NCI-H1694 (cell line): Measurements from ENCODE around the gene PRPH2.
A peak's percentile ranks its signal among the peaks of the same experiment; 100 is the strongest.
"Not testable (repeated sequence)": the region's sequence is repeated elsewhere in the genome, so short reads cannot be mapped to it uniquely, and the experiment has no call there.

Source experiments
- DNase-seq: peaks from one replicate; lab custom pipeline; 2025; lab: John Stamatoyannopoulos, UW

The PRPH2 gene

GRCh38 chr6:42742116-42742894 is 19.9 kb upstream of the PRPH2 start:
- peak; percentile 97 for DNase-seq

- DNase-seq: no peak
Measured at GRCh38 chr6:42740725-42741124, 18.3 kb upstream of the PRPH2 start.

- no peak for DNase-seq
Measured at GRCh38 chr6:42735976-42736375, 13.6 kb upstream of the PRPH2 start.

GRCh38 chr6:42733867-42734481 is 11.6 kb upstream of the PRPH2 start:
- not testable (repeated sequence) for DNase-seq

- DNase-seq: no peak
Measured at GRCh38 chr6:42729731-42730130, 7.3 kb upstream of the PRPH2 start.

GRCh38 chr6:42727627-42728026 is 5.2 kb upstream of the PRPH2 start:
- no peak for DNase-seq

- no peak for DNase-seq
Measured at GRCh38 chr6:42727087-42727611, 4.8 kb upstream of the PRPH2 start.

GRCh38 chr6:42726485-42727086 is 4.2 kb upstream of the PRPH2 start:
- peak; percentile 64 for DNase-seq

GRCh38 chr6:42726026-42726425 is 3.6 kb upstream of the PRPH2 start:
- DNase-seq: no peak

GRCh38 chr6:42724825-42725224 is 2.4 kb upstream of the PRPH2 start:
- DNase-seq: no peak

- DNase-seq: no peak
Measured at GRCh38 chr6:42720739-42721138, 1.7 kb downstream of the PRPH2 start.

- no peak for DNase-seq
Measured at GRCh38 chr6:42715871-42716270, 6.5 kb downstream of the PRPH2 start.

- no peak for DNase-seq
Measured at GRCh38 chr6:42714098-42714761, 8.2 kb downstream of the PRPH2 start.

- no peak for DNase-seq
Measured at GRCh38 chr6:42711930-42712329, 10.5 kb downstream of the PRPH2 start.

- DNase-seq: no peak
Measured at GRCh38 chr6:42710316-42710715, 12.1 kb downstream of the PRPH2 start.

GRCh38 chr6:42709871-42710270 is 12.5 kb downstream of the PRPH2 start:
- DNase-seq: no peak

GRCh38 chr6:42708096-42708495 is 14.3 kb downstream of the PRPH2 start:
- no peak for DNase-seq

- DNase-seq: no peak
Measured at GRCh38 chr6:42707595-42707994, 14.8 kb downstream of the PRPH2 start.

- DNase-seq: no peak
Measured at GRCh38 chr6:42704937-42705374, 17.4 kb downstream of the PRPH2 start.

- no peak for DNase-seq
Measured at GRCh38 chr6:42704251-42704936, 18.0 kb downstream of the PRPH2 start.

- DNase-seq: not testable (repeated sequence)
Measured at GRCh38 chr6:42702786-42703185, 19.6 kb downstream of the PRPH2 start.

- DNase-seq: no peak
Measured at GRCh38 chr6:42702200-42702599, 20.2 kb downstream of the PRPH2 start.
